COR-L47 (cell line): Measurements from ENCODE around the gene NKX2-2.

ENCODE experiments used
- DNase-seq: peaks from one replicate; lab custom pipeline; 2025; lab: John Stamatoyannopoulos, UW

NKX2-2 gene

GRCh38 chr20:21521596-21522480 lies 8.0 kb upstream of the NKX2-2 start:
- peak; percentile 25 for DNase-seq

GRCh38 chr20:21520702-21521595 lies 7.1 kb upstream of the NKX2-2 start:
- peak; percentile 74 for DNase-seq

GRCh38 chr20:21519136-21519584 lies 5.3 kb upstream of the NKX2-2 start:
- DNase-seq, result peak; percentile 23

- no peak for DNase-seq
These were observed 4.6 kb upstream of the NKX2-2 start for GRCh38 chr20:21518292-21518991.

GRCh38 chr20:21517566-21518277 lies 3.9 kb upstream of the NKX2-2 start:
- DNase-seq, result no peak

- DNase-seq, result no peak
These were observed 3.1 kb upstream of the NKX2-2 start for GRCh38 chr20:21516861-21517565.

GRCh38 chr20:21516180-21516567 lies 2.3 kb upstream of the NKX2-2 start:
- DNase-seq, result no peak

GRCh38 chr20:21515300-21516179 lies 1.7 kb upstream of the NKX2-2 start:
- no peak for DNase-seq

GRCh38 chr20:21514553-21515251 lies 838 bp upstream of the NKX2-2 start:
- DNase-seq, result no peak

GRCh38 chr20:21513181-21513663 lies 642 bp downstream of the NKX2-2 start:
- DNase-seq, result no peak

GRCh38 chr20:21512634-21513180 lies 1.2 kb downstream of the NKX2-2 start:
- DNase-seq, result no peak

GRCh38 chr20:21511850-21512633 lies 1.8 kb downstream of the NKX2-2 start:
- no peak for DNase-seq

GRCh38 chr20:21511485-21511849 lies 2.4 kb downstream of the NKX2-2 start:
- DNase-seq, result no peak

GRCh38 chr20:21510414-21511384 lies 3.2 kb downstream of the NKX2-2 start:
- no peak for DNase-seq

GRCh38 chr20:21509597-21510371 lies 4.1 kb downstream of the NKX2-2 start:
- no peak for DNase-seq

- no peak for DNase-seq
These were observed 4.7 kb downstream of the NKX2-2 start for GRCh38 chr20:21509079-21509596.
